CD4-positive, alpha-beta T cell treated with Interleukin-6 at 100 ng/mL for 8 hours (primary cell): ENCODE results near the gene PCDHB3.
"Not testable (repeated sequence)": the region's sequence is repeated elsewhere in the genome, so short reads cannot be mapped to it uniquely, and the experiment has no call there.

Source experiments
- DNase-seq: peaks from one replicate; pipeline ENCODE4 v3.0.0-alpha.2; 2020; ENCODE audit warnings: mixed read lengths, low spot score

PCDHB3 gene

GRCh38 chr5:141100243-141100805 is at the start of gene PCDHB3:
TSS of gene PCDHB3 (plus strand) at chr5:141100473. CDS start at chr5:141100650, 177 bp downstream.
- no peak for DNase-seq

GRCh38 chr5:141050622-141051520 is 49.4 kb upstream of the PCDHB3 start, which contains the start of gene PCDHB1:
TSS of gene PCDHB1 (plus strand) at chr5:141051374. CDS start at chr5:141051471, 97 bp downstream.
- no peak for DNase-seq

- DNase-seq = no peak
Measured at GRCh38 chr5:141051521-141051866, 48.8 kb upstream of the PCDHB3 start.

- DNase-seq = no peak
Measured at GRCh38 chr5:141077826-141078225, 22.4 kb upstream of the PCDHB3 start.

- DNase-seq = no peak
Measured at GRCh38 chr5:141082228-141082627, 18.0 kb upstream of the PCDHB3 start.

GRCh38 chr5:141084487-141084989 is 15.7 kb upstream of the PCDHB3 start:
- peak; percentile 33 for DNase-seq

GRCh38 chr5:141094481-141095262 is 5.6 kb upstream of the PCDHB3 start, which contains the start of gene PCDHB2:
TSS of gene PCDHB2 (plus strand) at chr5:141094615. CDS start at chr5:141094791, 176 bp downstream.
- DNase-seq = no peak

- DNase-seq = no peak
Measured at GRCh38 chr5:141095263-141095641, 5.0 kb upstream of the PCDHB3 start.

GRCh38 chr5:141096181-141096580 is 4.1 kb upstream of the PCDHB3 start:
- DNase-seq = not testable (repeated sequence)

GRCh38 chr5:141096586-141096985 is 3.7 kb upstream of the PCDHB3 start:
- not testable (repeated sequence) for DNase-seq

GRCh38 chr5:141101059-141101458 is 786 bp downstream of the PCDHB3 start:
- no peak for DNase-seq

GRCh38 chr5:141102070-141102469 is 1.8 kb downstream of the PCDHB3 start:
- DNase-seq = not testable (repeated sequence)

- not testable (repeated sequence) for DNase-seq
Measured at GRCh38 chr5:141102471-141102870, 2.2 kb downstream of the PCDHB3 start.

- no peak for DNase-seq
Measured at GRCh38 chr5:141105350-141105749, 5.1 kb downstream of the PCDHB3 start.

GRCh38 chr5:141119250-141119649 is 19.0 kb downstream of the PCDHB3 start:
- no peak for DNase-seq

- no peak for DNase-seq
Measured at GRCh38 chr5:141121563-141121962, 21.3 kb downstream of the PCDHB3 start, which contains the start of gene PCDHB4. TSS of gene PCDHB4 (plus strand) at chr5:141121818. CDS start at chr5:141121999, 181 bp downstream.

- DNase-seq = no peak
Measured at GRCh38 chr5:141121985-141122384, 21.7 kb downstream of the PCDHB3 start.

GRCh38 chr5:141123396-141124135 is 23.3 kb downstream of the PCDHB3 start:
- not testable (repeated sequence) for DNase-seq

GRCh38 chr5:141127305-141127704 is 27.0 kb downstream of the PCDHB3 start:
- no peak for DNase-seq

- no peak for DNase-seq
Measured at GRCh38 chr5:141135030-141135717, 34.9 kb downstream of the PCDHB3 start, which contains the start of gene PCDHB5. TSS of gene PCDHB5 (plus strand) at chr5:141135206. CDS start at chr5:141135435, 229 bp downstream.
